ENCODE results near the gene INO80B. TPM values are rescaled to one million over a fixed set of nuclear protein-coding genes. Genes with fewer than 3 reads are reported as not detected.

Gene INO80B
- total RNA-seq, 1 experiment from 2014 or later = 23.2 TPM

DNA sequence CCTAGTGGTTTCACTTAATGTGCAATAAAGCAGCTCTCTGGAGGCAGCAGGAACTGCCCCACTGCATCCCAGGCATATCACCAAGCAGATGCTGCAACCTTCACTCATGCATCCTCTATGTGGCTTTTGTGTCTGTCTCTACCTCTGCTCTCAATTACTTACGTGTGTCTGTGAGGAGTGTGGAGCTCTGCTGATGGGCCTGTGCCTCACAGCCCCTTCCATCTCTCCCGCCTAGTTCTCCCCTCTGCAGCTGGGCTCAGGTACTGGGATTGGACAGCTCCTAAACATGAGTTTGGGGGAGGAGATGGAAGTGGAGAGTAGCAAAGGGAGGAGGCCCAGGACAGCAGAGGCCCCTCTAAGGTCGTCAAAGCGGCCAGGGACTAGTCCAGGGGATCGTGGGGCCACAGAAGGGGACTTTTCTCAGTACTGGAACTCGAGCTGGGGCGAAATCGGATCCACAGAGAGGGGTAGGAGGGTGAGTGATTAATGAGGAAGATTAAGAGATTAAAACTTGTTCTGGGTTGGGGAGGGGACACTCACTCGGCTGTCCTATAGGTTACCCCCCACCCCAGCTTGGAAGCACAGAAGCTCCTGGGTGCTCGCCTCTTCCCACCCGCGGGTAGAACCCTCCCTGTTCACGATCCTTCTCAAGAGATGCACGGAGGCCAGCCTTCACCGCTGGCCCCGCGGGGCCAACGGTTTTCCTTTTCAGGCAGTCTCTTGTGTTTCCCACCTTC, 46.6 kb downstream of the INO80B start:
- DNase-seq (ENCODE audit: low read depth) = no peak

- DNase-seq (ENCODE audit: low read depth) = no peak
Observed at GRCh38 chr2:74502147-74502719, 47.3 kb downstream of the INO80B start.

DNA sequence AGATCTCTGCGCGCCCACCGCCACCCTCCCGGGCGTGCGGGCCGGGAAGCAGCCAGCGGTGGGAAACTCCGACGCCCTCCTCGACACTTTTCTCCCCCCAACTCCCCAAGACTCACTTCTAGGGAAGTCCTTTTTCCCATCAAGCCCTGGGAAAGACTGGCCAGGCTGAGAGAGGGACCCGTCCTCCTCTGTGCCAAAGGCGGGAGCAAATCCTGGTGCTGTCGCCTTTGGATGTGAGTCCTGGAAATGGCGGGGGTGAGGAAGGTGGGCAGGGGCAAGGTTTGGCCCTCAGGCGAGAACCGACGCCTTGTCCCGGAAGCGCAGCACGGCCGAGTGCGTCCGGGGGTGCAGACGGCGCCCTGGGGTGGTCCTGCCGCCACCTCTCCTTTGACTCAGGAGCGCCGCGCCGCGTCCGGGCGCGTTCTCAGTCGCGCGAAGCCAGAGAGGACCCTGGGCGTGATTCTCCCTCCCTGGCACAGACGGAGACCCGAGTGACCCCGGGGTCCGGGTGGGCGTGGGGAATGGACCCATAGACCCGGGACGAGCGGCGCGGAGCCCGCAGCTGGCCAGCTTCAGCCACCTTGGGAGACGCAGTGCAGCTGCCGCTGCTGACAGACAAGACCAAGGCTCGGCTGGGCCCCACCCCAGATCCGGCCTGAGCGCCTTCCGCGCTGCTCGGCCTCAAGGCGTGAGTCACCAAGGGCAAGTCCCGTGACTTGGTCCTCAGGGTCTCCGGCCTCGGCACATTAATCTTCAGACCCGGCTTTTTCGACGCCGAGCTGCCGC, 48.0 kb downstream of the INO80B start:
- peak; percentile 83 for DNase-seq (ENCODE audit: low read depth)

GRCh38 chr2:74503506-74504475, 48.9 kb downstream of the INO80B start:
- DNase-seq (ENCODE audit: low read depth) = no peak

GRCh38 chr2:74504591-74504990, 49.7 kb downstream of the INO80B start:
- DNase-seq (ENCODE audit: low read depth) = no peak

DNA sequence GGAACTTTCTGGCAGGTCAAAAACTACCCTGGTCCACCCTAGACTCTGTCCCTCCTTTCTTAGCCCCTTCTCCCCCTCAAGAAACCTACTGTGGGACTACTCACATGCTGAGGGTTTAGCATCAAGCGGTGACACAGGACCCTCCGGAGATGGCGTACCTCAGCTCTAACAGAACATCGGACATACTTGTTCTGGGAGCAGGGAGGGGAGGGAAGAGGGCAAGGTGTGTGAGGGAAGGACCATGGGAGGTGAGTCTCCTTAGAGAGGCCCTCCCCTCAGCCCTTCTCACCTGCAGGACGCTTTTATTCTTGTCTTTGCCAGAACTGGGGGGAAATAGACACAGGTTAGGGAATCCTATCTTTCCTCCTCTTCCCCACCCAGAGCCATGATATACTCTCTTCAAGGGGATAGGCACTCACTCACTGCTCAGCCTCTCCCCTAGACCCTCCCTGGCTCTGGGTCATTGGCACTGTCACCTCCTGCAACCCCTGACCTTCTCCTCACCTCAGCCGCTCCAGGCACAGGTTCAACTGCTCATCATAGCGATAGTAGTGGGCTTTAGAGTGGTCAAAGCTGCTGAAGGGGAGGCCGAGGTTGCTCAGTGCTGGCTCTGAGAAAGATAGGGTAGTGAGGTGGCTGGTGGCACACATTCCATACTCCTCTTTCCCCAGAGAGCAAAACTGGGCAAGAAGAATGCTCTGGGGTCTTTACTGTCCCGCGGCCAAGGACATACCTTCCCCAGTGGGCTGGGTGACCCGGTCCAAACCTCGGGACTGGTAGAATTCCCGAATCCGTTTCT, 50.8 kb downstream of the INO80B start:
- no peak for DNase-seq (ENCODE audit: low read depth)

- DNase-seq (ENCODE audit: low read depth) = peak; percentile 95
Observed at GRCh38 chr2:74507145-74507925, 52.4 kb downstream of the INO80B start, which contains the start of gene PCGF1. Gene PCGF1 (minus strand): TSS chr2:74507695. CDS start chr2:74507668, 27 bp downstream.

Other genes with a start within 250 kb of the INO80B start
- gene SLC4A5, start 111.7 kb upstream of the INO80B start, total RNA-seq (2014; rRNA removed) = 0.11 TPM in 1 of 2 replicates, not detected in the other
- 117 and 126 TPM in 2 replicates for gene DCTN1, start 74.8 kb upstream of the INO80B start, total RNA-seq (2014; rRNA removed)
- gene C2orf81, start 33.5 kb upstream of the INO80B start, total RNA-seq (2014; rRNA removed) = 0.63 and 1.5 TPM in 2 replicates
- gene WDR54, start 33.4 kb upstream of the INO80B start, total RNA-seq (2014; rRNA removed) = 40.0 and 55.8 TPM in 2 replicates
- 36.2 and 51.4 TPM in 2 replicates for gene RTKN, start 13.2 kb upstream of the INO80B start, total RNA-seq (2014; rRNA removed)
- gene WBP1, start 3.4 kb downstream of the INO80B start, total RNA-seq (2014; rRNA removed) = 58.6 and 65.4 TPM in 2 replicates
- gene MOGS, start 10.3 kb downstream of the INO80B start, total RNA-seq (2014; rRNA removed) = 40.8 and 41.6 TPM in 2 replicates
- 23.7 and 26.7 TPM in 2 replicates for gene MRPL53, start 17.6 kb downstream of the INO80B start, total RNA-seq (2014; rRNA removed)
- 13.1 and 13.7 TPM in 2 replicates for gene CCDC142, start 27.9 kb downstream of the INO80B start, total RNA-seq (2014; rRNA removed)
- 22.4 and 24.2 TPM in 2 replicates for gene TTC31, start 28.0 kb downstream of the INO80B start, total RNA-seq (2014; rRNA removed)
- gene LBX2, start 44.5 kb downstream of the INO80B start, total RNA-seq (2014; rRNA removed) = 1.2 and 1.6 TPM in 2 replicates
- gene PCGF1, start 52.6 kb downstream of the INO80B start, total RNA-seq (2014; rRNA removed) = 29.4 and 29.6 TPM in 2 replicates
- gene TLX2, start 59.4 kb downstream of the INO80B start, total RNA-seq (2014; rRNA removed) = 0.46 and 1.1 TPM in 2 replicates
- not detected in 2 replicates for gene DQX1, start 71.1 kb downstream of the INO80B start, total RNA-seq (2014; rRNA removed)
- gene AUP1, start 74.6 kb downstream of the INO80B start, total RNA-seq (2014; rRNA removed) = 140 TPM in 2 replicates
- 40.9 and 43.2 TPM in 2 replicates for gene HTRA2, start 74.8 kb downstream of the INO80B start, total RNA-seq (2014; rRNA removed)
- 9.9 and 11.7 TPM in 2 replicates for gene LOXL3, start 98.9 kb downstream of the INO80B start, total RNA-seq (2014; rRNA removed)
- gene DOK1, start 99.6 kb downstream of the INO80B start, total RNA-seq (2014; rRNA removed) = 25.1 and 33.5 TPM in 2 replicates
- 0.06 TPM in 1 of 2 replicates, not detected in the other for gene M1AP, start 193.2 kb downstream of the INO80B start, total RNA-seq (2014; rRNA removed)
- 8.8 and 11.3 TPM in 2 replicates for gene SEMA4F, start 199.2 kb downstream of the INO80B start, total RNA-seq (2014; rRNA removed)